SIG-M5 treated with dmso at 0.1 percent for 504 hours (cell line): ENCODE measurements around the gene SGSM2.

Experiments
- DNase-seq: peaks from one replicate; lab custom pipeline; 2025; ENCODE audit not compliant: unreplicated experiment; lab: John Stamatoyannopoulos, UW

SGSM2 gene

GRCh38 chr17:2384439-2385127 is 47.3 kb downstream of the SGSM2 start:
- DNase-seq: no peak

GRCh38 chr17:2385240-2386210 is 48.2 kb downstream of the SGSM2 start:
- no peak for DNase-seq

- DNase-seq: no peak
Measured at GRCh38 chr17:2386400-2387085, 49.2 kb downstream of the SGSM2 start.

- DNase-seq: no peak
Measured at GRCh38 chr17:2387086-2388019, 50.1 kb downstream of the SGSM2 start.

- DNase-seq: no peak
Measured at GRCh38 chr17:2388020-2388682, 50.9 kb downstream of the SGSM2 start.

GRCh38 chr17:2388683-2389055 is 51.4 kb downstream of the SGSM2 start:
- no peak for DNase-seq

- no peak for DNase-seq
Measured at GRCh38 chr17:2390199-2390836, 53.0 kb downstream of the SGSM2 start.

GRCh38 chr17:2391597-2392251 is 54.4 kb downstream of the SGSM2 start:
- no peak for DNase-seq

GRCh38 chr17:2392252-2393173 is 55.2 kb downstream of the SGSM2 start:
- peak; percentile 95 for DNase-seq

GRCh38 chr17:2393174-2393953 is 56.1 kb downstream of the SGSM2 start:
- peak; percentile 78 for DNase-seq

GRCh38 chr17:2393954-2394749 is 56.9 kb downstream of the SGSM2 start:
- no peak for DNase-seq

GRCh38 chr17:2394775-2395201 is 57.5 kb downstream of the SGSM2 start:
- no peak for DNase-seq

- DNase-seq: no peak
Measured at GRCh38 chr17:2395258-2396181, 58.2 kb downstream of the SGSM2 start.

- DNase-seq: no peak
Measured at GRCh38 chr17:2396192-2396567, 58.9 kb downstream of the SGSM2 start.

- peak; percentile 95 for DNase-seq
Measured at GRCh38 chr17:2396568-2397246, 59.4 kb downstream of the SGSM2 start.
